Measurements from ENCODE around the gene DSP.

The DSP gene

GRCh38 chr6:7540595-7540994 is 876 bp upstream of the DSP start:
- DNase-seq = no peak

GRCh38 chr6:7542065-7542873 is 798 bp downstream of the DSP start:
- DNase-seq = no peak

- no peak for DNase-seq
Observed at GRCh38 chr6:7542874-7543624, 1.6 kb downstream of the DSP start.

- no peak for DNase-seq
Observed at GRCh38 chr6:7543789-7544424, 2.4 kb downstream of the DSP start.

GRCh38 chr6:7544597-7544996 is 3.1 kb downstream of the DSP start:
- DNase-seq = no peak

- DNase-seq = no peak
Observed at GRCh38 chr6:7545316-7546019, 4.0 kb downstream of the DSP start.

GRCh38 chr6:7546020-7546369 is 4.5 kb downstream of the DSP start:
- no peak for DNase-seq

- no peak for DNase-seq
Observed at GRCh38 chr6:7546383-7546782, 4.9 kb downstream of the DSP start.

GRCh38 chr6:7546896-7547295 is 5.4 kb downstream of the DSP start:
- DNase-seq = no peak

GRCh38 chr6:7547315-7547714 is 5.8 kb downstream of the DSP start:
- no peak for DNase-seq

- no peak for DNase-seq
Observed at GRCh38 chr6:7550433-7550801, 8.9 kb downstream of the DSP start.

- DNase-seq = no peak
Observed at GRCh38 chr6:7554533-7555275, 13.2 kb downstream of the DSP start.

- DNase-seq = no peak
Observed at GRCh38 chr6:7555671-7556070, 14.2 kb downstream of the DSP start.

- no peak for DNase-seq
Observed at GRCh38 chr6:7556394-7557106, 15.1 kb downstream of the DSP start.

- DNase-seq = no peak
Observed at GRCh38 chr6:7557652-7558051, 16.2 kb downstream of the DSP start.

GRCh38 chr6:7558781-7559180 is 17.3 kb downstream of the DSP start:
- DNase-seq = no peak

- DNase-seq = no peak
Observed at GRCh38 chr6:7559196-7559595, 17.7 kb downstream of the DSP start.

GRCh38 chr6:7559651-7560385 is 18.3 kb downstream of the DSP start:
- no peak for DNase-seq

- no peak for DNase-seq
Observed at GRCh38 chr6:7561153-7561964, 19.9 kb downstream of the DSP start.

GRCh38 chr6:7562769-7563168 is 21.3 kb downstream of the DSP start:
- no peak for DNase-seq

All from CD4-positive, alpha-beta T cell treated with Interferon gamma for 1 hour (primary cell).